ENCODE results near the gene TP53TG5. TPM values are rescaled to one million over a fixed set of nuclear protein-coding genes. Genes with fewer than 3 reads are reported as not detected.

The TP53TG5 gene
- total and polyA plus RNA-seq, 10 of the 15 experiments (the other 5 are each of a cell fraction or from before 2014, with no cell fraction given), result 0.24 TPM; not detected in 9

DNA sequence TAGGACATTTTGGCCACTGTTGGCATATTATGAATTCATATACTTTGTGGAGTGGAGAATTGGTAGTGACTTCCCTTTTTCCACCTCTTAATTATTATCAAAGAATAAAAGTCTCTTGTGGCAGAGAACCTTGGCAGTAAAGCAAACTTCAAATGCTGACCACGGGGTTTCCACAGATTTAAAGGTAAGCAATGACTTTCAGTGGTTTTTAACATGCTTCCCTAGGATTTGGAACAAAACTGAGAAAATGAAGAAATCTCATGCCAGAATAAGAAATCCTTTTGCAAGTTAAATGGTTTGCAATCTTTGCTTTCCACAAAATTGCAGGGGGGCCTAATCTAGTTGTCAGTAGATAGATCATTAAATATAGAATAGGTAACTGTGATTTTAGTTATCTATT is 27.9 kb downstream of the TP53TG5 start:
- in situ Hi-C loops (cut with MboI), result no loop called here
- no peak for FAIRE-seq
- CTCF ChIA-PET, result no interaction called here

More for the DNA sequence above, 27.9 kb downstream of the TP53TG5 start:
- ATAC-seq, result no peak
- ChIA-PET POLR2A (interaction anchor here (0.6 kb wide), 1 partner anchor 14 kb away, joined by 3 read pairs; no protein-coding TSS in a partner anchor), SMC1A (ENCODE audit: uncharacterized antibody, unreplicated experiment) (interaction anchor here (1.5 kb wide), 1 partner anchor 11 kb away, joined by 5 read pairs; no protein-coding TSS in a partner anchor), RAD21 (ENCODE audit: unreplicated experiment) (no interaction called here)
- no peaks in the 10 kb centered on the region for H4K20me1 ChIP-seq (ENCODE audit: control insufficient read depth, insufficient read depth)
- intact Hi-C loops (cut with micrococcal nuclease; ENCODE audit: unreplicated experiment), result no loop called here
- peaks cover 6% of the 10 kb centered on the region for H3K4me1 ChIP-seq (ENCODE audit: control insufficient read depth, insufficient read depth, low read length)
- H3K9me3 ChIP-seq (replicated peaks; ENCODE audit: control insufficient read depth, insufficient read depth, low read length), result no peaks in the 10 kb centered on the region
- BruUV-seq (replicated peaks), result no TSS peak
- 0% methylated on average over 1 of the region's 1 CpG for WGBS (ENCODE audit: insufficient coverage, insufficient replicate concordance, low lambda C conversion rate, missing lambda C conversion rate)
- H3K4me3 ChIP-seq, result no peak overlapping the region
- H3K9ac ChIP-seq (ENCODE audit: control insufficient read depth, insufficient read depth, low read length), result no peak overlapping the region
- TF ChIP-seq, protein P1, sequence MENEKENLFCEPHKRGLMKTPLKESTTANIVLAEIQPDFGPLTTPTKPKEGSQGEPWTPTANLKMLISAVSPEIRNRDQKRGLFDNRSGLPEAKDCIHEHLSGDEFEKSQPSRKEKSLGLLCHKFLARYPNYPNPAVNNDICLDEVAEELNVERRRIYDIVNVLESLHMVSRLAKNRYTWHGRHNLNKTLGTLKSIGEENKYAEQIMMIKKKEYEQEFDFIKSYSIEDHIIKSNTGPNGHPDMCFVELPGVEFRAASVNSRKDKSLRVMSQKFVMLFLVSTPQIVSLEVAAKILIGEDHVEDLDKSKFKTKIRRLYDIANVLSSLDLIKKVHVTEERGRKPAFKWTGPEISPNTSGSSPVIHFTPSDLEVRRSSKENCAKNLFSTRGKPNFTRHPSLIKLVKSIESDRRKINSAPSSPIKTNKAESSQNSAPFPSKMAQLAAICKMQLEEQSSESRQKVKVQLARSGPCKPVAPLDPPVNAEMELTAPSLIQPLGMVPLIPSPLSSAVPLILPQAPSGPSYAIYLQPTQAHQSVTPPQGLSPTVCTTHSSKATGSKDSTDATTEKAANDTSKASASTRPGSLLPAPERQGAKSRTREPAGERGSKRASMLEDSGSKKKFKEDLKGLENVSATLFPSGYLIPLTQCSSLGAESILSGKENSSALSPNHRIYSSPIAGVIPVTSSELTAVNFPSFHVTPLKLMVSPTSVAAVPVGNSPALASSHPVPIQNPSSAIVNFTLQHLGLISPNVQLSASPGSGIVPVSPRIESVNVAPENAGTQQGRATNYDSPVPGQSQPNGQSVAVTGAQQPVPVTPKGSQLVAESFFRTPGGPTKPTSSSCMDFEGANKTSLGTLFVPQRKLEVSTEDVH (IDR thresholded peaks at IDR 0.05; ENCODE audit: low read depth, partially characterized antibody), result no peak
- TF ChIP-seq, protein P2, sequence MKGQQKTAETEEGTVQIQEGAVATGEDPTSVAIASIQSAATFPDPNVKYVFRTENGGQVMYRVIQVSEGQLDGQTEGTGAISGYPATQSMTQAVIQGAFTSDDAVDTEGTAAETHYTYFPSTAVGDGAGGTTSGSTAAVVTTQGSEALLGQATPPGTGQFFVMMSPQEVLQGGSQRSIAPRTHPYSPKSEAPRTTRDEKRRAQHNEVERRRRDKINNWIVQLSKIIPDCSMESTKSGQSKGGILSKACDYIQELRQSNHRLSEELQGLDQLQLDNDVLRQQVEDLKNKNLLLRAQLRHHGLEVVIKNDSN (IDR thresholded peaks at IDR 0.05; ENCODE audit: borderline replicate concordance, extremely low read length, insufficient read depth, low read depth, low read length), result no peak
- no peak for TF ChIP-seq ZNF384 (IDR thresholded peaks at IDR 0.05; ENCODE audit: borderline replicate concordance, low read depth, low read length)
- TF ChIP-seq LARP7 (IDR thresholded peaks at IDR 0.05), result no peak
- no peak for TF ChIP-seq JUNB (IDR thresholded peaks at IDR 0.05)
- TF ChIP-seq, protein P3, sequence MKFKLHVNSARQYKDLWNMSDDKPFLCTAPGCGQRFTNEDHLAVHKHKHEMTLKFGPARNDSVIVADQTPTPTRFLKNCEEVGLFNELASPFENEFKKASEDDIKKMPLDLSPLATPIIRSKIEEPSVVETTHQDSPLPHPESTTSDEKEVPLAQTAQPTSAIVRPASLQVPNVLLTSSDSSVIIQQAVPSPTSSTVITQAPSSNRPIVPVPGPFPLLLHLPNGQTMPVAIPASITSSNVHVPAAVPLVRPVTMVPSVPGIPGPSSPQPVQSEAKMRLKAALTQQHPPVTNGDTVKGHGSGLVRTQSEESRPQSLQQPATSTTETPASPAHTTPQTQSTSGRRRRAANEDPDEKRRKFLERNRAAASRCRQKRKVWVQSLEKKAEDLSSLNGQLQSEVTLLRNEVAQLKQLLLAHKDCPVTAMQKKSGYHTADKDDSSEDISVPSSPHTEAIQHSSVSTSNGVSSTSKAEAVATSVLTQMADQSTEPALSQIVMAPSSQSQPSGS (IDR thresholded peaks at IDR 0.05; ENCODE audit: low read length), result no peak
- no peak for TF ChIP-seq DPF2 (IDR thresholded peaks at IDR 0.05)
- no peak for DNase-seq (ENCODE audit: low read depth, low spot score)
- no peak overlapping the region for H3K4me2 ChIP-seq (ENCODE audit: control insufficient read depth, insufficient read depth)
- no peak overlapping the region for H3K27ac ChIP-seq (ENCODE audit: control insufficient read depth, insufficient read depth)
- H3K27me3 ChIP-seq (replicated peaks in 1 of 2; ENCODE audit: control insufficient read depth in 2 of 2, insufficient read depth in 2 of 2, low read length in 1 of 2), result 0 out of 4 replicates have a peak, but pooled peaks cover 0 to 6% of the 10 kb centered on the region in 2 experiments
- no peaks in the 10 kb centered on the region for H3K79me2 ChIP-seq (ENCODE audit: control insufficient read depth, insufficient read depth, low read length)
- H2AFZ ChIP-seq (ENCODE audit: control insufficient read depth, low read depth, low read length), result no peak overlapping the region
- H3K36me3 ChIP-seq (ENCODE audit: control insufficient read depth in 2 of 2, insufficient read depth in 2 of 2, low read length in 1 of 2), result no peaks in the 10 kb centered on the region

Measured in GM12878 (cell line).